Ovary (tissue), 9 donors: Measurements from ENCODE around the gene SLC41A3. TPM values are rescaled to one million over a fixed set of nuclear protein-coding genes. Genes with fewer than 3 reads are reported as not detected.

Experiments
- DNase-seq, 5 donors: peaks; one replicate each; pipeline ENCODE4 v3.0.0-alpha.2; 2019 to 2020
- H3K27ac ChIP-seq, 2 donors: fragments of 200-600 bp; one replicate each; pipeline versions ENCODE4 v1.5.1 to v1.8.0; 2019 to 2022
- H3K27me3 ChIP-seq: fragments of 200-600 bp; one replicate; pipeline ENCODE4 v1.8.0; 2022
- H3K36me3 ChIP-seq: fragments of 200-600 bp; sonication (generic); one replicate; pipeline ENCODE4 v1.5.1; 2019
- H3K4me1 ChIP-seq: one replicate; pipeline ENCODE4 v1.8.1; 2013; ENCODE audit warnings: mild to moderate bottlenecking, moderate library complexity; ENCODE audit not compliant: insufficient read depth
- H3K4me3 ChIP-seq: fragments of 200-600 bp; sonication (generic); one replicate; pipeline ENCODE4 v1.5.1; 2017
- H3K9me3 ChIP-seq, 2 donors: fragments of 200-600 bp in 1 of 2; sonication (generic) in 1 of 2; one replicate each; pipeline versions ENCODE4 v1.5.1 to v1.8.1; 2013 to 2019; ENCODE audit warnings: mild to moderate bottlenecking in 1 of 2, moderate library complexity in 1 of 2
- CTCF ChIP-seq, 3 donors: fragments of 450-650 bp in 2 of 3; fragments of 200-600 bp in 1 of 3; IDR thresholded peaks; one replicate each; pipeline versions ENCODE4 v1.5.1 to v1.8.0; 2016 to 2022; ENCODE audit warnings: antibody characterized with exemption in 3 of 3, mild to moderate bottlenecking in 1 of 3
- EP300 ChIP-seq: sonication (generic); formaldehyde crosslinking; IDR thresholded peaks from one replicate; pipeline ENCODE4 v1.6.1; 2017; ENCODE audit warnings: antibody characterized with exemption
- POLR2A ChIP-seq: fragments of 450-650 bp; IDR thresholded peaks from one replicate; pipeline ENCODE4 v1.6.1; 2017; ENCODE audit warnings: antibody characterized with exemption, mild to moderate bottlenecking, moderate library complexity
- WGBS, 3 donors: extraction: QIAGEN DNeasy Blood & Tissue Kit in 1 of 3; methylation state at CpG; one replicate each; pipeline versions ENCODE4 v1.1.5 to v1.1.7; 2013 to 2017; 5-methylcytosine and 5-hydroxymethylcytosine counted together
- intact Hi-C, 4 donors: fragments of 100-400 bp; cut with DNase I; formaldehyde crosslinking; loops; one replicate each; pipeline versions ENCODE4 v1.11.0 to v1.15.1; 2022 to 2023
- polyA plus RNA-seq, 2 donors: library from polyadenylated mRNA; stranded (reverse); fragments of 200-250 nt in 1 of 2; fragments of 350-450 nt in 1 of 2; fragmentation: Illumina TruSeq in 1 of 2; extraction: RNeasy Lipid Tissue Mini Kit (QIAGEN cat#74804) in 1 of 2; gene quantifications; one replicate each; pipeline ENCODE4 v1.2.3, GENCODE V29; 2013 to 2014
- total RNA-seq, 7 donors: library from RNA; depleted of rRNA in 2 of 7; stranded (reverse); fragments of >200 nt in 2 of 7; fragmentation: NEBNext Ultra II Directional in 3 of 7; extraction: Animal tissue kit (Norgen Biotek cat#: 25700) in 3 of 7; gene quantifications; one replicate each; pipeline versions ENCODE4 v1.1.0 to v1.2.4, GENCODE V29; 2016 to 2023
- donor health status: DM: no; HTN: no; CAD: no; lungs with moderate emphysema.
- donor health status: DM: no; HTN: no; CAD: no.
- donor health status: Bipolar disorder and iron deficiency.
- donor health status: DM: yes; HTN: yes; CAD: no.
- donor health status: DM: no; HTN: no; CAD: no.
- donor health status: DM: yes; HTN: yes; CAD: no.

Gene SLC41A3
- total and polyA plus RNA-seq, 9 donors, result 58.1 to 107 (median 77.7) TPM

- intact Hi-C loops, result no loop called here
- TF ChIP-seq CTCF (IDR thresholded peaks at IDR 0.05) (no peak), EP300 (no peak)
- Histone ChIP-seq H3K4me1 (no peaks in the 10 kb centered on the region), H3K4me3 (no peak overlapping the region), H3K36me3 (no peaks in the 10 kb centered on the region), H3K27me3 (no peaks in the 10 kb centered on the region), H3K27ac (no peak overlapping the region), H3K9me3 (no peaks in the 10 kb centered on the region)
- DNase-seq, result no peak
Observed at GRCh38 chr3:126029241-126029640, 54.7 kb downstream of the SLC41A3 start.

GRCh38 chr3:126028096-126028495, 55.8 kb downstream of the SLC41A3 start:
- intact Hi-C loops, result no loop called here
- whole genome bisulfite sequencing, 3 donors, result 97 to 100% (median 100%) methylated on average over 4 of the region's 4 CpGs
- no peaks in the 10 kb centered on the region for H3K9me3 ChIP-seq
- H3K4me3 ChIP-seq, result no peak overlapping the region
- H3K27ac ChIP-seq, result no peak overlapping the region
- no peaks in the 10 kb centered on the region for H3K27me3 ChIP-seq
- TF ChIP-seq EP300 (no peak), POLR2A (no peak)
- no peak for DNase-seq
- H3K4me1 ChIP-seq, result no peaks in the 10 kb centered on the region
- H3K36me3 ChIP-seq, result no peaks in the 10 kb centered on the region

GRCh38 chr3:126026761-126027160, 57.2 kb downstream of the SLC41A3 start:
- 77 to 96% (median 93%) methylated on average over 6 of the region's 6 CpGs for WGBS, 3 donors
- no peaks in the 10 kb centered on the region for H3K4me1 ChIP-seq
- no peak overlapping the region for H3K27ac ChIP-seq
- TF ChIP-seq POLR2A, result no peak
- no peak for TF ChIP-seq CTCF (IDR thresholded peaks at IDR 0.05)
- no peak for TF ChIP-seq EP300
- H3K9me3 ChIP-seq, result no peaks in the 10 kb centered on the region
- intact Hi-C loops, result no loop called here
- DNase-seq, result no peak
- no peaks in the 10 kb centered on the region for H3K36me3 ChIP-seq
- H3K27me3 ChIP-seq, result no peaks in the 10 kb centered on the region
- H3K4me3 ChIP-seq, result no peak overlapping the region

- Histone ChIP-seq H3K27me3 (no peaks in the 10 kb centered on the region), H3K9me3 (no peaks in the 10 kb centered on the region), H3K36me3 (no peaks in the 10 kb centered on the region), H3K4me3 (no peak overlapping the region), H3K27ac (no peak overlapping the region), H3K4me1 (no peaks in the 10 kb centered on the region)
- WGBS, 3 donors, result 94 to 96% (median 95%) methylated on average over 11 of the region's 11 CpGs
- TF ChIP-seq POLR2A, result no peak
- no peak for TF ChIP-seq EP300
- no peak for TF ChIP-seq CTCF (IDR thresholded peaks at IDR 0.05)
- no peak for DNase-seq
- intact Hi-C loops, result no loop called here
Observed at GRCh38 chr3:126026277-126026751, 57.6 kb downstream of the SLC41A3 start.

GRCh38 chr3:126025862-126026261, 58.1 kb downstream of the SLC41A3 start:
- intact Hi-C loops, result no loop called here
- no peak for DNase-seq
- Histone ChIP-seq H3K4me3 (no peak overlapping the region), H3K9me3 (no peaks in the 10 kb centered on the region), H3K36me3 (no peaks in the 10 kb centered on the region), H3K27me3 (no peaks in the 10 kb centered on the region), H3K27ac (no peak overlapping the region), H3K4me1 (no peaks in the 10 kb centered on the region)
- TF ChIP-seq EP300 (no peak), POLR2A (no peak), CTCF (IDR thresholded peaks at IDR 0.05) (no peak)
- 95 to 96% (median 95%) methylated on average over 4 of the region's 4 CpGs for whole genome bisulfite sequencing, 3 donors
